GM12878 (cell line): Measurements from ENCODE around the gene SUGCT. TPM values are rescaled to one million over a fixed set of nuclear protein-coding genes. Genes with fewer than 3 reads are reported as not detected.

Experiments
- ATAC-seq: fragments of 200-7000 bp; cut with Tn5 transposase; 3 replicates; pipeline ENCODE4 v1.9.1; 2020; ENCODE audit warnings: mild to moderate bottlenecking, moderate library complexity
- BruUV-seq: library from RNA; stranded (reverse); fragments of 400-500 nt; replicated peaks from 2 replicates; lab custom pipeline; 2021; lab: Mats Ljungman, UMichigan
- CTCF ChIA-PET: fragments of 300-600 bp; sonication (Branson Sonifier 250); formaldehyde crosslinking; extraction: SDS; loops from one replicate; lab custom pipeline; 2021; ENCODE audit warnings: inconsistent platforms; lab: Yijun Ruan, JAX
- POLR2A ChIA-PET: fragments of 350-600 bp; formaldehyde crosslinking; extraction: SDS; loops from one replicate; lab custom pipeline; 2021; ENCODE audit warnings: inconsistent platforms; lab: Charles Lee
- RAD21 ChIA-PET: fragments of 300-600 bp; sonication (Branson Sonifier 250); formaldehyde crosslinking; loops from one replicate; lab custom pipeline; 2023; ENCODE audit warnings: antibody characterized with exemption; ENCODE audit not compliant: unreplicated experiment; lab: Charles Lee
- SMC1A ChIA-PET: fragments of 300-600 bp; sonication (Branson Sonifier 250); formaldehyde crosslinking; loops from one replicate; lab custom pipeline; 2023; ENCODE audit not compliant: unreplicated experiment, uncharacterized antibody; lab: Charles Lee
- DNase-seq: peaks from one replicate; pipeline ENCODE4 v3.0.0-alpha.2; 2011; ENCODE audit warnings: low read depth, low spot score
- FAIRE-seq: peaks from 3 replicates; lab custom pipeline; 2011; peaks lifted over from hg19 to GRCh38; lab: Jason Lieb, UNC
- H2AFZ ChIP-seq: 2 replicates; pipeline ENCODE4 v1.6.0; 2011; ENCODE audit warnings: low read depth, low read length, control low read depth; ENCODE audit not compliant: control insufficient read depth
- H3K27ac ChIP-seq: 2 replicates; pipeline ENCODE4 v1.5.1; 2011; ENCODE audit warnings: control low read depth; ENCODE audit not compliant: control insufficient read depth, insufficient read depth
- H3K27me3 ChIP-seq, 2 experiments: replicated peaks in 1 of 2; 2 replicates each; pipeline versions ENCODE4 v1.6.0 to v1.6.1; 2011; ENCODE audit warnings: low read length in 1 of 2; ENCODE audit not compliant: control insufficient read depth in 2 of 2, insufficient read depth in 2 of 2
- H3K36me3 ChIP-seq, 2 experiments: 2 replicates each; pipeline ENCODE4 v1.5.1; 2011; ENCODE audit warnings: low read length in 1 of 2; ENCODE audit not compliant: control insufficient read depth in 2 of 2, insufficient read depth in 2 of 2
- H3K4me1 ChIP-seq: 2 replicates; pipeline ENCODE4 v1.6.1; 2011; ENCODE audit warnings: mild to moderate bottlenecking, low read length, moderate library complexity, mixed read lengths; ENCODE audit not compliant: control insufficient read depth, insufficient read depth
- H3K4me2 ChIP-seq: 2 replicates; pipeline ENCODE4 v1.6.0; 2011; ENCODE audit warnings: control low read depth; ENCODE audit not compliant: control insufficient read depth, insufficient read depth
- H3K4me3 ChIP-seq: fragments of 200-600 bp; sonication (generic); 2 replicates; pipeline ENCODE4 v1.5.1; 2016
- H3K79me2 ChIP-seq: 2 replicates; pipeline ENCODE4 v1.6.0; 2011; ENCODE audit warnings: low read length; ENCODE audit not compliant: control insufficient read depth, insufficient read depth
- H3K9ac ChIP-seq: 2 replicates; pipeline ENCODE4 v1.8.0; 2011; ENCODE audit warnings: low read length, control low read depth, mixed read lengths; ENCODE audit not compliant: control insufficient read depth, insufficient read depth
- H3K9me3 ChIP-seq: replicated peaks from 3 replicates; pipeline ENCODE4 v1.5.1; 2011; ENCODE audit warnings: mild to moderate bottlenecking, low read length; ENCODE audit not compliant: control insufficient read depth, insufficient read depth
- H4K20me1 ChIP-seq: 2 replicates; pipeline ENCODE4 v1.6.0; 2011; ENCODE audit not compliant: control insufficient read depth, insufficient read depth
- BACH1 ChIP-seq: fragments of 450-650 bp; IDR thresholded peaks from 2 replicates; pipeline ENCODE4 v1.6.1; 2017; ENCODE audit warnings: mild to moderate bottlenecking, borderline replicate concordance
- BCL3 ChIP-seq: IDR thresholded peaks from 2 replicates; pipeline ENCODE4 v1.6.1; 2011; ENCODE audit warnings: borderline replicate concordance, low read depth, mild to moderate bottlenecking, moderate library complexity, low read length; ENCODE audit not compliant: insufficient read depth, poor library complexity, severe bottlenecking
- BHLHE40 ChIP-seq, 2 experiments: fragments of 450-650 bp in 1 of 2; IDR thresholded peaks; 2 replicates each; pipeline ENCODE4 v1.6.1; 2011 to 2017; ENCODE audit warnings: low read depth in 2 of 2, borderline replicate concordance in 1 of 2, improper control_type of control experiment in 1 of 2, low read length in 1 of 2, mild to moderate bottlenecking in 1 of 2
- CBFB ChIP-seq: IDR thresholded peaks from 2 replicates; pipeline ENCODE4 v1.6.1; 2016; ENCODE audit warnings: antibody characterized with exemption, low read depth
- E4F1 ChIP-seq: fragments of 450-650 bp; IDR thresholded peaks from 2 replicates; pipeline ENCODE4 v1.6.1; 2018; ENCODE audit warnings: borderline replicate concordance, mild to moderate bottlenecking; ENCODE audit not compliant: partially characterized antibody
- ELK1 ChIP-seq: IDR thresholded peaks from 2 replicates; pipeline ENCODE4 v1.6.1; 2012; ENCODE audit warnings: low read depth, low read length, improper control_type of control experiment
- FOXM1 ChIP-seq: IDR thresholded peaks from 2 replicates; pipeline ENCODE4 v1.6.1; 2012; ENCODE audit warnings: low read depth, mild to moderate bottlenecking, inconsistent platforms, low read length, moderate library complexity
- MTA3 ChIP-seq: IDR thresholded peaks from 2 replicates; pipeline ENCODE4 v1.6.1; 2012; ENCODE audit warnings: low read length, inconsistent platforms, borderline replicate concordance
- NFIC ChIP-seq: IDR thresholded peaks from 2 replicates; pipeline ENCODE4 v1.6.1; 2012; ENCODE audit warnings: low read depth, mild to moderate bottlenecking, inconsistent platforms, low read length, moderate library complexity
- POLR2A ChIP-seq: IDR thresholded peaks from 2 replicates; pipeline ENCODE4 v1.6.1; 2011; ENCODE audit warnings: low read depth, mild to moderate bottlenecking, low read length
- POLR2AphosphoS2 ChIP-seq: IDR thresholded peaks from 2 replicates; pipeline ENCODE4 v1.6.1; 2011; ENCODE audit warnings: low read depth, mild to moderate bottlenecking, low read length, improper control_type of control experiment, moderate library complexity
- RAD21 ChIP-seq: IDR thresholded peaks from 2 replicates; pipeline ENCODE4 v1.6.1; 2011; ENCODE audit warnings: mild to moderate bottlenecking, low read depth, low read length, moderate library complexity; ENCODE audit not compliant: insufficient read depth
- RB1 ChIP-seq: fragments of 450-650 bp; formaldehyde crosslinking; IDR thresholded peaks from 2 replicates; pipeline ENCODE4 v1.6.1; 2017; ENCODE audit warnings: mild to moderate bottlenecking, borderline replicate concordance
- RELA ChIP-seq: fragments of 450-650 bp; IDR thresholded peaks from 2 replicates; pipeline ENCODE4 v1.8.0; 2014; ENCODE audit warnings: borderline replicate concordance; ENCODE audit not compliant: partially characterized antibody
- REST ChIP-seq: IDR thresholded peaks from 2 replicates; pipeline ENCODE4 v1.6.1; 2012; ENCODE audit warnings: mild to moderate bottlenecking, low read depth, low read length
- SUPT20H ChIP-seq: IDR thresholded peaks from 2 replicates; pipeline ENCODE4 v1.6.1; 2011; ENCODE audit warnings: low read depth, mild to moderate bottlenecking, low read length, moderate library complexity, borderline replicate concordance; ENCODE audit not compliant: control insufficient read depth
- WGBS: methylation state at CpG from one replicate; pipeline ENCODE4 v1.1.6; 2016; ENCODE audit warnings: low lambda C conversion rate; ENCODE audit not compliant: insufficient replicate concordance, insufficient coverage; ENCODE audit errors: missing lambda C conversion rate; 5-methylcytosine and 5-hydroxymethylcytosine counted together
- in situ Hi-C: fragments of 300-500 bp; cut with MboI; formaldehyde crosslinking; loops from 9 replicates; pipeline ENCODE4 v1.14.3; 2018; ENCODE audit warnings: mixed read lengths
- intact Hi-C: fragments of 100-400 bp; cut with micrococcal nuclease; formaldehyde crosslinking; loops from one replicate; pipeline ENCODE4 v1.14.2; 2022; ENCODE audit not compliant: unreplicated experiment
- polyA plus RNA-seq, 11 experiments: library from polyadenylated mRNA; depleted of rRNA in 4 of 11; unstranded in 6 of 11; stranded (reverse) in 5 of 11; fragments of >200 nt; fragmentation: Nextera tagmentation in 4 of 11; fragmentation: Illumina TruSeq in 1 of 11; extraction: Ambion mirVana in 4 of 11; extraction: Trizol in 1 of 11; gene quantifications; 1 replicate in 1 of 11; 2 replicates in 10 of 11; pipeline versions ENCODE4 v1.2.1 to v1.2.3, GENCODE V29; 2011 to 2016; ENCODE audit warnings: inconsistent platforms in 2 of 11, missing spikeins in 2 of 11, low read depth in 1 of 11
- total RNA-seq, 4 experiments: library from RNA; depleted of rRNA in 3 of 4; stranded (reverse); fragments of >200 nt in 3 of 4; fragmentation: Illumina TruSeq in 1 of 4; extraction: Trizol in 1 of 4; gene quantifications; 2 replicates each; pipeline versions ENCODE4 v1.2.1 to v1.2.3, GENCODE V29; 2013 to 2021

SUGCT gene
- total and polyA plus RNA-seq, 10 of the 15 experiments (the other 5 are each of a cell fraction or from before 2014, with no cell fraction given), result 0.08 to 1.2 (median 0.67) TPM; not detected in 1

- no peaks in the 10 kb centered on the region for H3K27me3 ChIP-seq
- POLR2A ChIA-PET, result no interaction called here
- DNase-seq, result no peak
- WGBS, result 0% methylated on average over 1 of the region's 1 CpG
- RAD21 ChIA-PET, result no interaction called here
- H4K20me1 ChIP-seq, result no peaks in the 10 kb centered on the region
- ATAC-seq, result no peak
- no peak for FAIRE-seq
- no peak overlapping the region for H3K4me3 ChIP-seq
- H3K27ac ChIP-seq, result no peak overlapping the region
- no peaks in the 10 kb centered on the region for H3K36me3 ChIP-seq
- CTCF ChIA-PET, result interaction anchor here (0.6 to 0.7 kb wide), 2 partner anchors 59 to 634 kb away, joined by 3 read pairs; no protein-coding TSS in a partner anchor
- no peak overlapping the region for H2AFZ ChIP-seq
- H3K9ac ChIP-seq, result no peak overlapping the region
- SMC1A ChIA-PET, result interaction anchor here (1.2 kb wide), 1 partner anchor 15 kb away, joined by 3 read pairs; no protein-coding TSS in a partner anchor
- no peaks in the 10 kb centered on the region for H3K9me3 ChIP-seq
- no peaks in the 10 kb centered on the region for H3K79me2 ChIP-seq
- H3K4me2 ChIP-seq, result no peak overlapping the region
- in situ Hi-C loops, result no loop called here
- no peaks in the 10 kb centered on the region for H3K4me1 ChIP-seq
- no TSS peak for BruUV-seq
- intact Hi-C loops, result no loop called here
- TF ChIP-seq ELK1 (no peak), BHLHE40 (IDR thresholded peaks at IDR 0.05; ENCODE audit: borderline replicate concordance in 1 of 2, low read depth in 2 of 2, low read length in 1 of 2) (no peak), RB1 (no peak), BACH1 (no peak), POLR2AphosphoS2 (no peak), SUPT20H (no peak), FOXM1 (no peak), E4F1 (no peak), BCL3 (no peak), NFIC (no peak), CBFB (no peak), RELA (no peak), REST (no peak), MTA3 (no peak), RAD21 (no peak), POLR2A (no peak)
Measured at GRCh38 chr7:40544871-40545303, 410.1 kb downstream of the SUGCT start.
